ENCODE data around the gene SNHG17. TPM values are rescaled to one million over a fixed set of nuclear protein-coding genes. Genes with fewer than 3 reads are reported as not detected.
A peak's percentile ranks its signal among the peaks of the same experiment; 100 is the strongest.
"Not testable (repeated sequence)": the region's sequence is repeated elsewhere in the genome, so short reads cannot be mapped to it uniquely, and the experiment has no call there.

Gene SNHG17
- polyA plus RNA-seq, 4 donors: 28.2 to 75.8 (median 33.0) TPM

DNA sequence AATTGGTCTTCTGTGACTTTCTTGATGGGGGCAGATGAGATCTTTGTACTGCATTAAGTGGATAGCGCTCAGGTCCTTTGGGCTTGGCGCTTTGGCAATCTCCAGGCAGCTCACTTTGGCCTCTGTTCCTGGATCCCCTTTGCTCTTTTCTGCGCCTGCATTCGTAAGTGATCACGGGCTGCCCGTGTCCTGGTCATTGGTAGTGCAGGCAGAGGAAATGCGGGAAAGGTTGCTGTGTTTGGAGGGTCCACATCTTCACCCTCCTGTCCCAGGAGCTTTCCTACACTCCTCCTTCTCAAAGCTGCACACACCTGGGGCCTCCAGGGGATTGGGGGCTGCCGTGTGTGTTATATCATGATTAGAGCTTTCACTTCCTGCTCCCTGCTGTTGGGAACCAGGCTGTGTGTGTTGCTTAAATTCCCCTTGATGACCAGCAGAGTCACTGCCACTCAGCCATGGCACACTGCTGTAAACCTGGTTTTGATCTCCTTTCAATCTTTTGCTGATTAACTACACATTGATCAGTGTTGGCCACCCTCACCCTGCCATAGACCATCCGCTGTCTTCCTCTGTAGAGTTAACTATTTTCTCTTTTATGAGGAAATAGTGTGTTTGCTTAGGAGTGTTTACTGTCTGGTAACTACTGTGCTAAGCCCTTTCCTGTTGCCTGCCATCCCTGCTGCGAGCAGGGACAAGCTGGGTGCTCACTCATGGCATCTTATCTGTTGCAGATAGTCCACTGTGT, 13.0 kb upstream of the SNHG17 start:
- no peak for DNase-seq (ENCODE audit: low read depth in 4 of 4, low spot score in 2 of 4)

DNA sequence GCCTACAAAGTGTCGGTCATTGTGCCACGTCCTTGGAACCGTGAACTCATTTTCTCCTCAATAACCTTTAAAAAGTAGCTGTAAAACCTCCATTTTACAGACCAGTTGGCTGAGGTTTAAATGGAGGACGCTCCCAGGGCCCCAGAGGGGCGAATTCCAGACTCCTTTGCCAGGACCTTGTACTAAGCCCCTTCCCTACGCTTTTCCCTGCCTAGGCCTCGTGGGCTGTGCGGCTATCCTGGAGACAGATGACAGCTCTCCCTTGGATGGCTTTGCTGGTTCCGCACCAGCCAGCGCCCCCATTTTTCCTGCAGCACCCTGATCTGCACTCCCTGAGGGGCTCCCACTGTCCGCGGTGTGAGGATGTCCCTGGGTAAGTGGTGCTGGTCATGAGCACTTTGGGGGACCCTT, 12.1 kb upstream of the SNHG17 start:
- DNase-seq (ENCODE audit: low read depth in 4 of 4, low spot score in 2 of 4): no peak

- DNase-seq (ENCODE audit: low read depth in 4 of 4, low spot score in 2 of 4): peak; percentile 65 to 85 (median 78)
Measured at GRCh38 chr20:38446441-38447209, 11.5 kb upstream of the SNHG17 start.

GRCh38 chr20:38445901-38446425, 10.8 kb upstream of the SNHG17 start:
- no peak for DNase-seq (ENCODE audit: low read depth in 4 of 4, low spot score in 2 of 4)

GRCh38 chr20:38445381-38445796, 10.3 kb upstream of the SNHG17 start:
- DNase-seq (ENCODE audit: low read depth in 4 of 4, low spot score in 2 of 4): no peak

DNA sequence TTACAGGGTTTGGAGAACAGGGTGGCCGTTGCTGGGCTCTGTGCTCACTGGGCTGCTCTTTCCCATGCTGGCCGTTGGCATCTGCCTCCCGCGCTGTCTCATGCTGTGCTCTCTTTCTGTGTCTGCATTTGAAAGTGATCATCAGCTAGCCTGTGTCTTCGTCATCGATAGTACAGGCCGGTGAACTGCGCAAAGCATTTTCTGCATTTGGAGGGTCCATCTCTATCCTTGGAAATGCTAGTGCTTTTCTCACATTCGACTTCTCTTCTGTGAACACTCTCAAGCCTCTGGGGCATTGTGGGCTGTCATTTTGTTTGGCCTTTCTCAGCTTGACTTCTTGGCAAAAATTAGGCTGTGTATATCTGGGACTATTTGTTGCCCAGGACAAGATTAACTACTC, 6.8 kb upstream of the SNHG17 start:
- DNase-seq (ENCODE audit: low read depth in 4 of 4, low spot score in 2 of 4): no peak

- not testable (repeated sequence) for DNase-seq (ENCODE audit: low read depth in 4 of 4, low spot score in 2 of 4)
Measured at GRCh38 chr20:38441110-38441509, 6.0 kb upstream of the SNHG17 start.

DNA sequence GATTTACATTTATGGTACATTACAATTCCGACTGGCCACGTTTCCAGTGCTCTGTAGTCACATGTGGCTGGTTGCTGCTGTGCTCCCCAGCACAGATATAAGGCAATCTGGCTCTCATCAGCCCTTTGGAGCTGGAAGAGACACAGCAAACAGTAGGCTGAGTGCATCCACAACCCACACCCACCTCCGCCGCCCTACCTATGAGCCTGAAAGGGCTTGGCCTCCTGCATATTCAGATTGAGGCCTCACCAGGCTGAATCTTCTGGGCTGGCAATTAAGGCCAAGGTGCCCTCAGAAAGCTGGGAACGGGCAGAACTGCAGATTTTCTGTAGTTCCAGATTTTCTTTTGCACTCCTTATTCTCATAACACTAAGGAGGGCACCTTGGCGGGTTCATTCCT, 2.7 kb upstream of the SNHG17 start:
- DNase-seq (ENCODE audit: low read depth in 4 of 4, low spot score in 2 of 4): no peak

DNA sequence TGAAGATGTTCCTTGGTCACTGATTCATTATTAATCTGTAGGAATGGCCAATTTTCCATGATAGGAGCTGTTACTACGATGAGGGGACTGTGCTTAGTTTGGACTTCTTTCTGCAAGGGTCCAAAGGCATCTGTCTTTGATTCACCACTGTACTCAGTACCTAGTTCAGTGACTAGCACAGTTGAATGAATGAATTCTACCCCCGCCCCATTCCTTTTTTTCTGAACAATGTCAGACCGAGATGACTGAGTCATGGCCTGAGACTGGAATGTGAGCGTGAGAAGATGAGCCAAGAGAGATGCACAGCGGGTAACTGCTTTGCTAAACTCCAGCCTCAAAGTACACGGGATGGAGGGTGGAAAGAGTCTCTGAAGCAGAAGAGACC, 419 bp upstream of the SNHG17 start:
- no peak for DNase-seq (ENCODE audit: low read depth in 4 of 4, low spot score in 2 of 4)

- DNase-seq (ENCODE audit: low read depth in 4 of 4, low spot score in 2 of 4): no peak
Measured at GRCh38 chr20:38434301-38434741, 807 bp downstream of the SNHG17 start.

DNA sequence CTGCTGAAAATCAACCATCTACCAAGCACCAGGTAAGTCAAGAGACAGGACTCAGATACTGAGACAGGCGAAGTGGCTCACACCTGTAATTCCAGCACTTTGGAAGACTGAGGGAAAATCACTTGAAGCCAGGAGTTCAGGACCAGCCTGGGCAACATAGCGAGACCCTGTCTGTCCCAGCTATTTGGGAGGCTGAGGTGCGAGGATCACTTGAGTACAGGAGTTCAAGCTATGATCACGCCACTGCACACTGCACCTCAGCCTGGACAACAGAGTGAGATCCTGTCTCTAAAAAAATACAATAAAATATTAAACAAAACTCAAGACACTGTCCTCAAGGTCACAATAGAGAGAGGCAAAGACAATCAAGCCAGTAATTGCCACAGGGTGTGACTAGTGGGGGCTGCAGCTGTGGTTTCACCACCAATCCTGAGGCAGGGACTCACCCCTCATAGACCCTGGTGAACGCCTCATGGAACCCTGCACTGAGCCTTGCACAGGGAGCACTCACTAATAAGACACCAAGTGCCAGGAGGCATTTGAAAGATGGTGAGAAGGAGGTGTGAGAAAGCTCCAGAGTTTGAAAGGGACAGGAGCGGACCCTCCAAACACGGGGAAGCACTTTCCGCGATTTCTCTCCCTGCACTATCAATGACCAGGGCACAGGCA, 1.7 kb downstream of the SNHG17 start:
- DNase-seq (ENCODE audit: low read depth in 4 of 4, low spot score in 2 of 4): no peak

DNA sequence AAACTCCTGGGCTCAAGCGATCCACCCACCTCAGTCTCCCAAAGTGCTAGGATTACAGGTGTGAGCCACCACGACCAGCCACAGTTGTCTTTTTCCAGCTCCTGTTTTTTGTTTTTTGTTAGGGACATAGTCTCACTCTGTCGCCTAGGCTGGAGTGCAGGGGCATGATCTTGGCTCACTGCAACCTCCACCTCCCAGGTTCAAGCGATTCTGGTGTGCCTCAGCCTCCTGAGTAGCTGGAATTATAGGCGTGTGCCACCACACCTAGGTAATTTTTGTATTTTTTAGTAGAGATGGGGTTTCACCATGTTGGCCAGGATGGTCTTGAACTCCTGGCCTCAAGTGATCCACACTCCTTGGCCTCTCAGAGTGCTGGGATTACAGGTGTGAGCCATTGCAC, 2.3 kb downstream of the SNHG17 start:
- DNase-seq (ENCODE audit: low read depth in 4 of 4, low spot score in 2 of 4): not testable (repeated sequence)

- no peak for DNase-seq (ENCODE audit: low read depth in 4 of 4, low spot score in 2 of 4)
Measured at GRCh38 chr20:38432292-38432691, 2.8 kb downstream of the SNHG17 start.

GRCh38 chr20:38430679-38431325, 4.3 kb downstream of the SNHG17 start:
- DNase-seq (ENCODE audit: low read depth in 4 of 4, low spot score in 2 of 4): no peak

DNA sequence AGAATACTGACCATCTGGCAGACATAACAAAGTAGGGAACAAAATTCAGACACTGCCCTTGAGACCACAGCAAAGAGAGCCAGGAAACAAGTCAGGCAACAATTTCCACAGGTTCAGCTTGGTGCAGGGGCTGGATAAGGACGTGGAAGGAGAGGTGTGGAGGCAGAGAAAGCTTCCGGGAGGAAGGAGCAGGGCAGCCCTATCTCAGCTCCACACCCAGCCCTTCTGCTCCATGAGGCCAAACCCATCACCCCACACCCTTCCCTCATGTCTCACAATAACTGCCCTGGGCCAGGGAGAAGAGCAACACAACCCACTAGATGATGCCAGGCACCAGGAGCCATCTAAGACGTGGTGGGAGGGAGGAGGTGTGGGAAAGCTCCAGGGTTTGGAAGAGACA, 5.8 kb downstream of the SNHG17 start:
- DNase-seq (ENCODE audit: low read depth in 4 of 4, low spot score in 2 of 4): no peak

DNA sequence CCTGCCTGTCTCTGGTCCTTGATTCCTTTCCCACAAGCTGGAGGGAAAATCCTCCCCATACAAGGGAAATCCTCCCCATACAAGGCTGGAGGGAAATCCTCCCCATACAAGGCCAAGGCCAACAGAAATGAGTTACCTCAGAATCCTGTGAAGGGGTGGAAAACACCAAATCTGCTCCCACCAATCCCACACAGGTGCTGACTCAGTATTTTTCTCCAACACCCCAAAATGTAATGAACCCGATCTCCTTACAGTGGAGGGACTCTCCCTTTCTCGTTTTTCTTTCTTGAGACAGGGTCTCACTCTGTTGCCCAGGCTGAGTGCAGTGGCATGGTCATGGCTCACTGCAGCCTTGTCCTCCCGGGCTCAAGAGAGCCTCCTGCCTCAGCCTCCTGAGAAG, 6.3 kb downstream of the SNHG17 start:
- DNase-seq (ENCODE audit: low read depth in 4 of 4, low spot score in 2 of 4): no peak

GRCh38 chr20:38427655-38428023, 7.5 kb downstream of the SNHG17 start:
- DNase-seq (ENCODE audit: low read depth in 4 of 4, low spot score in 2 of 4): no peak

DNA sequence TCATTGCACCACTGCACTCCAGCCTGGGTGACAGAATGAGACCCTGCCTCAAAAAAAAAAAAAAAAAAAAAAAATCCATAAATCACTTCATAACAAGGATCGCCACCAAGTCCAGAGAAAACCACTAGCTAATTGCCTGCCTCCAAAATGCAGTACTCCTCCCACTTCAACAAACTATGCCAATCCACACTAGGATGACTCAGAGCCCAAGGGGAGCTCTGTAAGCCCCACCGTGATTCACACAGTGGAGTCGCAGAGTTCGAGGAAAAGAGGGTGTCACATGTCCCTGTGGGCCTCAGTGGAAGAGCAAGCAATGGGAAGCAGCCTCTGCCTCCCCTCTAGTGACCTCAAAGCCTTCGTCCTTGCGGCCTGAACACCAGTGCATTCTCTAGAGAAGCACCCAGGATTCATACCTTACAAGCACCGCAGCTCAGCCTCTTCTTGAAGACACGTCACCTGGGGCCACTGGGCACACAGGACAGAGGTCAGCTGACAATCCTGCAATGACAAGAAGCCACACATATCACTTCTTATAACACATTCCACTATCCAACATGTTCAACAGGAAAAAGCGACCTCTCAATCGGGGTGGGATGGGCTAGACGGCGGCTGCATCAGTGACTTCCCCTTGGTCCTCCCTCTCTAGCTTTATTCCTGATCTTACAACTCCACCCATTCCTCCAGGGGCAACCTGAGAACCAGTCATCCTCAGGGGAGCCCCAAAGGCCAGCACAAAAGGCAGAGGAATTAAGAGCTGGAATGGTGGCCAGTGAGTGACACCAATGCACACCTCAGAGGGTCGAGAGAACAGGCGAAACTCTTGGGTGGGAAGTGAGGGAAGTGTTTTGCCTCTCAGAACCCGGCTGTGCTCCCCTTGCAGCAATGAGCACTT, 8.9 kb downstream of the SNHG17 start:
- no peak for DNase-seq (ENCODE audit: low read depth in 4 of 4, low spot score in 2 of 4)

DNA sequence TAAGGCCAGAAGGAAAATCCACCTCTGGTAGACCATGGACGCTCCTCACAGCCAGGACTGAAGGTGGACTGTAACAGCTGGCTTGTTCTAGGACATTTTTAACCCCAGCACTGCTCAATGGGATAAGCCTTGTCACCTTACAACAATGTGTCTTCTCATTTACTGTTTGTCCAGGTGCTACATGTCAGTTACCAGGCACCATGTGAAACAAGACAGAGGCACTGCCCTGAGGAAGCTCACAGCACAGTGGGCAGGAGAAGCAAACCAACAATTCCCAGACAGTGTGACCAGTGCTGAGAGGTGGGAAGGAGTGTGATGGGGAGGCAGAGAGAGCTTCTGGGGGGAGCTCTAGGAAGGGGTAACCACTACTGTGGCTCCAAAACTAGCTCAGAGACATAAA, 10.7 kb downstream of the SNHG17 start:
- no peak for DNase-seq (ENCODE audit: low read depth in 4 of 4, low spot score in 2 of 4)

DNA sequence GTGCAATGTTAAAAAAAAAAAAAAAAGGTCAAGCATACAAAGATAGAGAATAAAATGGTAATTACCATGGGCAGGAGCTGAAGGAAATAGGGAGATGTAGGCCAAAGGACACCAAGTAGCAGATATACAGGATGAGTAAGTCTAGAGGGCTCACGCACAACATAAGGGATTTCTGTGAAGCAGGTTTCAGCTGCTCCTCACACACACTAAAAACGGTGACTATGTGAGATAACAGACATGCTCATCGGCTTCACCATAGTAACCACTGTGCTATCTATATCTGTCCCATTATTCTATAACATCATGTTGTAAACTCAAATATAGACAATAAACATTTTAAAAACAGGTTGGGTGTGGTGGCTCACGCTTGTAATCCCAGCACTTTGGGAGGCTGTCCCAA, 11.6 kb downstream of the SNHG17 start:
- DNase-seq (ENCODE audit: low read depth in 4 of 4, low spot score in 2 of 4): no peak

All from left renal cortex interstitium (tissue), 4 donors.